Tibial nerve (tissue), 4 donors: ENCODE measurements around the gene TXNDC12. TPM values are rescaled to one million over a fixed set of nuclear protein-coding genes. Genes with fewer than 3 reads are reported as not detected.

Source experiments
- DNase-seq, 2 donors: peaks; one replicate each; pipeline ENCODE4 v3.0.0-alpha.2; 2019; ENCODE audit warnings: low spot score in 2 of 2
- H3K27ac ChIP-seq, 4 donors: fragments of 200-600 bp; sonication (generic) in 3 of 4; one replicate each; pipeline ENCODE4 v1.5.1; 2017 to 2019; ENCODE audit warnings: mild to moderate bottlenecking in 1 of 4
- H3K27me3 ChIP-seq, 2 donors: fragments of 200-600 bp; sonication (generic) in 1 of 2; one replicate each; pipeline versions ENCODE4 v1.5.1 to v1.6.0; 2017 to 2019
- H3K36me3 ChIP-seq, 3 donors: fragments of 200-600 bp; sonication (generic); one replicate each; pipeline ENCODE4 v1.5.1; 2018 to 2019
- H3K4me1 ChIP-seq, 4 donors: fragments of 200-600 bp; sonication (generic) in 3 of 4; one replicate each; pipeline ENCODE4 v1.5.1; 2017 to 2019
- H3K4me3 ChIP-seq, 4 donors: fragments of 200-600 bp; sonication (generic) in 3 of 4; one replicate each; pipeline ENCODE4 v1.5.1; 2017 to 2019; ENCODE audit warnings: mild to moderate bottlenecking in 1 of 4, moderate library complexity in 1 of 4
- H3K9me3 ChIP-seq, 4 donors: fragments of 200-600 bp; sonication (generic) in 3 of 4; one replicate each; pipeline ENCODE4 v1.5.1; 2017 to 2019
- CTCF ChIP-seq, 5 experiments: fragments of 200-600 bp in 3 of 5; fragments of 450-650 bp in 2 of 5; sonication (generic) in 3 of 5; IDR thresholded peaks; one replicate each; pipeline ENCODE4 v1.5.1; 2016 to 2019; ENCODE audit warnings: antibody characterized with exemption in 5 of 5, mild to moderate bottlenecking in 3 of 5, moderate library complexity in 2 of 5
- EP300 ChIP-seq, 2 donors: sonication (generic); formaldehyde crosslinking; IDR thresholded peaks; one replicate each; pipeline ENCODE4 v1.6.1; 2017; ENCODE audit warnings: antibody characterized with exemption in 2 of 2, mild to moderate bottlenecking in 1 of 2
- POLR2A ChIP-seq, 2 donors: fragments of 450-650 bp; IDR thresholded peaks; one replicate each; pipeline ENCODE4 v1.6.1; 2017; ENCODE audit warnings: antibody characterized with exemption in 2 of 2, mild to moderate bottlenecking in 2 of 2, moderate library complexity in 2 of 2
- WGBS, 2 donors: methylation state at CpG; one replicate each; pipeline ENCODE4 v1.1.5; 2018; 5-methylcytosine and 5-hydroxymethylcytosine counted together
- total RNA-seq, 4 donors: library from RNA; depleted of rRNA; stranded (reverse); fragments of >200 nt; gene quantifications; one replicate each; pipeline ENCODE4 v1.1.0, GENCODE V29; 2016

TXNDC12 gene
- total RNA-seq, 4 donors from 2014 or later = 32.7 to 65.6 (median 37.4) TPM

GRCh38 chr1:52003877-52004276, 51.1 kb downstream of the TXNDC12 start:
- Histone ChIP-seq H3K4me1 (no peaks in the 10 kb centered on the region), H3K27ac (no peak overlapping the region), H3K27me3 (peaks cover 0 to 32% of the 10 kb centered on the region in 2 donors), H3K9me3 (no peaks in the 10 kb centered on the region), H3K4me3 (no peak overlapping the region), H3K36me3 (no peaks in the 10 kb centered on the region)
- 59 to 65% methylated on average over 4 of the region's 4 CpGs for WGBS, 2 donors
- no peak for TF ChIP-seq CTCF (IDR thresholded peaks at IDR 0.05)
- TF ChIP-seq POLR2A (IDR thresholded peaks at IDR 0.05) = no peak
- no peak for TF ChIP-seq EP300 (IDR thresholded peaks at IDR 0.05)
- DNase-seq = no peak

- Histone ChIP-seq H3K9me3 (no peaks in the 10 kb centered on the region), H3K27ac (no peak overlapping the region), H3K27me3 (peaks cover 0 to 30% of the 10 kb centered on the region in 2 donors), H3K4me3 (no peak overlapping the region), H3K36me3 (no peaks in the 10 kb centered on the region), H3K4me1 (no peaks in the 10 kb centered on the region)
- 52 to 53% methylated on average over 9 of the region's 9 CpGs for WGBS, 2 donors
- TF ChIP-seq POLR2A (IDR thresholded peaks at IDR 0.05) (no peak), CTCF (IDR thresholded peaks at IDR 0.05) (peak; percentile 77 to 88 (median 81))
- DNase-seq = peak in 1 of 2 donors; percentile 95
Observed at GRCh38 chr1:52002038-52002917, 52.7 kb downstream of the TXNDC12 start.

GRCh38 chr1:51998701-51999100, 56.3 kb downstream of the TXNDC12 start:
- TF ChIP-seq CTCF (IDR thresholded peaks at IDR 0.05) = no peak
- TF ChIP-seq POLR2A (IDR thresholded peaks at IDR 0.05) = no peak
- TF ChIP-seq EP300 (IDR thresholded peaks at IDR 0.05) = no peak
- 88 to 93% methylated on average over 1 of the region's 1 CpG for WGBS, 2 donors
- Histone ChIP-seq H3K27me3 (peaks cover 0 to 8% of the 10 kb centered on the region in 2 donors), H3K4me3 (no peak overlapping the region), H3K27ac (no peak overlapping the region), H3K36me3 (no peaks in the 10 kb centered on the region), H3K4me1 (no peaks in the 10 kb centered on the region), H3K9me3 (no peaks in the 10 kb centered on the region)
- DNase-seq = no peak

- 42 to 43% methylated on average over 5 of the region's 5 CpGs for WGBS, 2 donors
- Histone ChIP-seq H3K4me1 (no peaks in the 10 kb centered on the region), H3K27me3 (peaks cover 0 to 8% of the 10 kb centered on the region in 2 donors), H3K4me3 (no peak overlapping the region), H3K36me3 (no peaks in the 10 kb centered on the region), H3K9me3 (no peaks in the 10 kb centered on the region), H3K27ac (no peak overlapping the region)
- TF ChIP-seq CTCF (IDR thresholded peaks at IDR 0.05) (no peak), EP300 (IDR thresholded peaks at IDR 0.05) (no peak), POLR2A (IDR thresholded peaks at IDR 0.05) (no peak)
- no peak for DNase-seq
Observed at GRCh38 chr1:51997974-51998382, 57.0 kb downstream of the TXNDC12 start.

GRCh38 chr1:51990478-51990965, 64.5 kb downstream of the TXNDC12 start, which contains the start of gene RAB3B:
Gene RAB3B (minus strand): TSS chr1:51990700. CDS start chr1:51977117, 13,583 bp downstream.
- no peaks in the 10 kb centered on the region for H3K36me3 ChIP-seq
- WGBS, 2 donors = 5 to 6% methylated on average over 4 to 27 of the region's 46 CpGs
- no peak within 1 kb of the TSS for H3K27ac ChIP-seq
- DNase-seq = no peak
- TF ChIP-seq EP300 (IDR thresholded peaks at IDR 0.05) = no peak
- TF ChIP-seq CTCF (IDR thresholded peaks at IDR 0.05) = no peak
- TF ChIP-seq POLR2A (IDR thresholded peaks at IDR 0.05) = no peak
- H3K4me1 ChIP-seq = peaks cover 0 to 11% (median 3%) of the 10 kb centered on the region in 4 donors
- peaks cover 0 to 53% of the 10 kb centered on the region in 2 donors for H3K27me3 ChIP-seq
- peak within 1 kb of the TSS; percentile 19 to 53 (median 36) for H3K4me3 ChIP-seq
- H3K9me3 ChIP-seq = no peaks in the 10 kb centered on the region
